Stimulated activated CD8-positive, alpha-beta memory T cell treated with anti-CD3 and anti-CD28 coated beads, Interleukin-15, amount 100 ng/mL, for 48 hours (primary cell): ENCODE measurements around the gene EIF2A.
"Not testable (repeated sequence)": the region's sequence is repeated elsewhere in the genome, so short reads cannot be mapped to it uniquely, and the experiment has no call there.

Experiments used
- DNase-seq, 2 donors: peaks; one replicate each; pipeline ENCODE4 v3.0.0-alpha.2; 2020; ENCODE audit warnings: low read depth in 2 of 2

Gene EIF2A

DNA sequence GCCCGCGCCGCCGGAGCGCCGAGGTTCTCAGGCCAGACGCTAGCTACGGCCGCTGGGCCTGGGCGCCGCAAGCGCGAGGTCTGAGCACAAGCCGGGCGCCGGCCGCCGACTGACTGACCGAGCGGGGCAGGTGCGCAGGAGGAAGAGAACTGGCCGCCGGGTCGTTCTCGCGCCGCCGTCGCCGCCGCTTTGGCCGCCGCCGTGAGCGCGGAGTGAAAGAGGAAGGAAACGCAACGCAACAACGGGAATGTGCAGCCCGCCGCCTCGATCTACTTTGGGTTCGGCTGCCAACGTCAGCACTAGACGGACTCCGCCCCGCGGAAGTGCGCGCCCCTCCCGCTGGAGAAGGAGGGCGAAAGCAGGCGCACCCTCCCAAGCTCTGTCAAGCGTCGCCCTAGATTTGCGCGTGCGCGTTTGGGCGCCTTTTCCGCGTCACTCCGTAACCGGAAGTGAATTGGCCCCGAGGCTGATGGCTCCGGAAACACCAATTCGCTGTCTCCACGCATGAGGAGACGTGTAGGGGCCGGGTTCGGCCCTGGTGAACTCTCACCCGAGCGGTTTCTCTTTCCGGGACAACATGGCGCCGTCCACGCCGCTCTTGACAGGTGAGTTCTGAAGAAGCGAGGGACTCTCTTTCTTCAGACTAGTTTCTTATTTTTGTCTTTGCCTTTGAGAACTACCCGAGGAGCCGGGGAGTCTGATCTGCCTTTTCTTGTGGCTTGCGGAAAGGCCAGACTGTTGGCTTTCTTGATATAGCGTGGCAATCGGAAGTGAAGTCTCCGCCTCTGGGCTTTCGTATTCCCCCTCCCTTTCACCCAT lies at the start of gene EIF2A, which contains the start of gene SERP1:
TSS of gene EIF2A (plus strand) at position 562 of the 819 bp plus-strand sequence. CDS start at position 578, 16 bp downstream.
TSS of gene SERP1 (minus strand) at position 271 of the 819 bp plus-strand sequence. CDS start 361 bp downstream, outside the sequence.
- DNase-seq, result peak; percentile 97 to 99

DNA sequence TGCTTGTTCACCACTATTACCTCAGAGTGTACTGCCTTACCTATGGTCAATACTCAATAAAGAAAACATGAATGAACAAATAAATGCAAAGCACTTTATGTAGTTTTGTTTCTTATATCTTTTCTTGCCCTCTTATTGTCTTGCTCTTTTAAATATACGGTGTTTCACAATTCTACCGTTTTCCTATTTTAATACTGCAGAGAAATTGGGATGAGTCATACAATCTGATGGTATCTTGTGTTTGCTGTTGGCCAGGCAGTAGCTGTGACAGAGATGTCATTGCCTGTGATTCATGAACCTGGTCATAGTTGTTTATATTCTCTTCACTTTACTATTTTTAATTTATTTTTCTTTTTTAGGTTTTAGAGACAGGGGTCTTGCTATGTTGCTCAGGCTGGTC lies 48.6 kb upstream of the EIF2A start:
- DNase-seq, result no peak

DNA sequence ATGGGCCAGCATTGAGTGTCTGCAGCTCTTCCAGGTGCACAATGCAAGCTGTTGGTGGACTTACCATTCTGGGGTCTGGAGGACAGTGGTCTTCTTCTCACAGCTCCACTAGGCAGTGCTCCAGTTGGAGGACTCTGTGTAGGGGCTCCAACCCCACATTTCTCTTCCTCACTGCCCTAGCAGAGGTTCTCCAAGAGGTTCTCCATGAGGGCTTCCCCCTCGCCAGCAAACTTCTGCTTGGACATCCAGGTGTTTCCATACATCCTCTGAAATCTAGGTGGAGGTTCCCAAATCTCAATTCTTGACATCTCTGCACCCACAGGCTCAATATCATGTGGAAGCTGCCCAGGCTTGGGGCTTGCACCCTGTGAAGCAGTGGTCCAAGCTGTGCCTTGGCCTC lies 45.6 kb upstream of the EIF2A start:
- DNase-seq, result not testable (repeated sequence)

DNA sequence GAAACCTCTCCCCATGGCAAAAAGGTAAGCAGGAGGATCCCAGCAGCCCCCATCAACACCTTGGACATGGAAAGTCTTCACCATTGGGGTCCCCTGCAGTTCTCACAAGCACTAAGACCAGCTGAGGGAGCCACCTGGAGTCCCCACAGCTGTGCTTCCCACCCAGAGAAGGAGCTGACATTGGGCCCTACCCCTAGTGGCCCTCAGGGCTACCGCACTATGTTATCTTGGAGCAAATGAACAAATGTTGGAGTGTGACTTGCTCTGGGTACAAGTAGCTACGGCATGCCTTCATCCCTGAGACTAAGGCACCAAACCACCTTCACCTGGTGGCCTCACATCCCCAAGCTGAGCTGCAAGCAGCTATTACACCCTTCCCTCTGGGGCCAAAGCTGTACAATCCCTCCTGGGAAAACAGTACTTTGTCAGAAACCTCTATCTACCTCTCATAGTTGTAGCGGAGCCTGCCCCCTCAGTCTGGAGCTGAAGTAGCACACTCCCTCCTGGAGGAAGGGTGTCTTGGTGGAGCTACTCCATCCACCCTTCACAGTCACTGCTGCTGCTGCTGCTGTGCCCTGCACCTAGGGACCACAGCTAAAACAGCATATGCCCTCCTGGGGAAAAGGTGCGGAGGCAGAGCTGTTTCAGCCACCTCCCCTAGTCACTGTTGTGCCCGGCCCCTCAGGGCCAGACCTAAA lies 43.0 kb upstream of the EIF2A start:
- DNase-seq, result no peak

DNA sequence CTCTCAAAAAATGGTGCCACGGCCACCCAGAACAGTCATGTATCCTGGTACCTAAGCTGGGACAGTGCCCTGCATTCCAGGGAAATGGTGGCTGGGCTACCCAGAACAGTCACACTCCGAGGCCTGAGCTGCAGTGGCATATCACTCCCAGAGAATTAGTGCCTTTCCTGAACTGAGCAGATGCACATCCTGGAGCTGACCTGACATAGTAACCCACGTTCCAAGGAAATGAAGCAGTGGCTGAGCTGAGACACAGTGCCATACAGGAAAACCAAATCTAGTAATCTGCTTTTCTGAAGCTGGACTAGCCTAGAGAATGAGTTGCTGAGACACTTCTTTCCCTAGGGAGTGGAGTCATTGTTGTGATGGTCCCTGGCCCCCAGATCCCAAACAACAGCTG lies 42.1 kb upstream of the EIF2A start:
- no peak for DNase-seq

DNA sequence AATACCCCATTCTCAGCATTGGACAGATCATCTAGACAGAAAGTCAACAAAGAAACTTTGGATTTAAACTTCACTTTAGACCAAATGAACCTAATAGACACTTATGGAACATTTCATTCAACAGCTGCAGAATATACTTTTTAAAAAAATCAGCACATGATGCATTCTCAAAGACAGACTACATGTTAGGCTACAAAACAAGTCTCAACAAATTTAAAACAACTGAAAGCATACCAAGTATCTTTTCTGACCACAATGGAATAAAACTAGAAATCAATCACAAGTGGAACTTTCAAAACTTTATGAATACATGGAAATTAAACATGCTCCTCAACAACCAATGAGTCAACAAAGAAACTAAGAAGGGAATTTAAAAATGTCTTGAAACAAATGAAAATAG lies 38.2 kb upstream of the EIF2A start:
- no peak for DNase-seq

DNA sequence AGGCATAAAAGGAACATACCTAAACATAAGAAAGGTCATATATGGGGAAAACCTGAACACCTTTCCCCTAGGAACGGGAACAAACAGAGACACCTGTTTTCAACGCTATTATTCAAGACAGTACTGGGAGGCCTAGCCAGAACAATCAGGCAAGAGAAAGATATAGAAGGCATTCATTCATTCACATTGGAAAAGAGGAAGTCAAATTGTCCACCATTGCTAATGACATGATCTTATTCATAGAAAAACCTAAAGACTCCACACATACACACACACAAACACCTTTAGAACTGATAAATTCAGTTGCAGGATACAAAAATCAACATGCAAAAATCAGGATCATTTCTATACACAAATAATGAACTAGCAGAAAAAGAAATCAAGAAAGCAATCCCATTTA lies 36.8 kb upstream of the EIF2A start:
- no peak for DNase-seq

DNA sequence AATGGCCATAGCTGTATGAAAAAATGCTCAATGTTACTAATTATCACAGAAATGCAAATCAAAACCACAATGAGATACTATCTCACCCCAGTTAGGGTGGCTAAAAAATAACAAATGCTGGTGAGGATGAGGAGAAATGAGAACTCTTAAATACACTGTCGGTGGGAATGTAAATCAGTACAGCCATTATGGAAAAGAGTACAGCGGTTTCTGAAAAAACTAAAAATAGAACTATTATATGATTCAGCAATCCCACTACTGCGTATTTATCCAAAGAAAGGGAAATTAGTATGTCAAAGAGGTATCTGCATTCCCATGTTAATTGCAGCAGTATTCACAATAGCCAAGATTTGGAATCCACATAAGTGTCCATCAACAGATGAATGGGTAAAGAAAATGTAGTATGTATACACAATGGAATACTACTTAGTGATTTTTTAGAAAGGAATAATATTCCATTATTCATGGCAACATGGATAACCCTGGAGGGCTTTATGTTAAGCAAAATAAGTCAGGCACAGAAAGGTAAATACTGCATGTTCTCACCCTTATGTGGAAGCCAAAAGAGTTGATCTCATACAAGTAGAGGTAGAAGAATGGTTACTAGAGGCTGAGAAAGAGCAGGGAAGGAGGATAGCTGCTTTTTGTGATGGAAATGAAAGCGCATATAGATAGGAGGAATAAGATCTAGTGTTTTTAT lies 35.3 kb upstream of the EIF2A start:
- no peak for DNase-seq

DNA sequence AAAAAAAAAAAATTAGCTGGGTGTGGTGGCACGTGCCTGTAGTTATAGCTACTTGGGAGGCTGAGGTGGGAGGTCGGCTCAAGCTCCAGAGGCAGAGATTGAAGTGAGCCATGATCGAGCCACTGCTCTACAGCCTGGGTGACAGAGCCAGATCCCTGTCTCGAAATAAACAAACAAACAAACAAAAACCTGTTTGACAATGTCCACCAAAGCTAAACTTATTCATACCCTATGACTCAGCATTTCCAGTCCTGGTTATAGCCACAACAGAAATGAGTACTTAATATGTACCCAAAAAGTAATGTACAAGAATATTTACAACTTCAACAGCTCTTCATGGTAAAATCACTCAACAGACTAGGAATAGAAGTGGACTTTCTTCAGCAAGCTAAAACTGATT lies 31.4 kb upstream of the EIF2A start:
- no peak for DNase-seq

DNA sequence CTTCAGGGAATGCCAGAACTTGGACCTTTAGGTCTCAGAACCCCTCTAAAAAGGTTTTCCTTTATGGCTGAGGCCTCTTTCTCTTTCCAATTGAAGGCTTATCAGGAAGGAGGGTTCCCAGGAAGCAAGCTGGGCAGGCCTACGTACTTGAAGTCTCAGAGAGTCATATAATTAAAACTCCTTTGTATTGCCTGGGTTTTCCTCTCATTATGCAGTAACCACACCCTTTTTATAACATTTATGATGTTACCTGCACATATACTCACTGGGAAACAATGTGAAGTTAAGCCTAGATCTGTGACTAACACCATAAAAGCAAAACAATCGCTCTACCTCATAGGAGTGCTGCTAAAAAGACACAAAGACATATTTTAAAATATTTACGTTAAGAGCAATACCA lies 27.6 kb upstream of the EIF2A start:
- DNase-seq, result no peak

DNA sequence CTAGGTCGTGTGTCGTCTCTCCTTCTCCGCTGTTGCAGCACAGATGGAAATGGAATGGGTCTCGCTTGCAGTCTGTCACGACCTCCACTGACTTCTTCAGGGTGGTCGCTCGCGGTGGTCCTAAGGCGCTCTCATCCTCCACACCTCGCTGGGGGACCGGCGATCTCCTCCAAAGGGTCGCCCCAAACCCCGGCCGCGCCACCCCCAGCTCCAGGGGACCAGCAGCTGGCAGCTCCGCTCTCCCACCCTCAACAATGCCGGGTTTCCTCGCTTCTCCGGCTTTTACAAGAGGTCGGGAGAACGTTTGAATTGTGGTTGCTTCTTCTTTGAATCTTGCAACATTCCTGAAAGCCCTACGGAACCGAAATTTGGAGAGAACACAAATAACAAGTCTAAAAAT lies 26.2 kb upstream of the EIF2A start:
- DNase-seq, result no peak

DNA sequence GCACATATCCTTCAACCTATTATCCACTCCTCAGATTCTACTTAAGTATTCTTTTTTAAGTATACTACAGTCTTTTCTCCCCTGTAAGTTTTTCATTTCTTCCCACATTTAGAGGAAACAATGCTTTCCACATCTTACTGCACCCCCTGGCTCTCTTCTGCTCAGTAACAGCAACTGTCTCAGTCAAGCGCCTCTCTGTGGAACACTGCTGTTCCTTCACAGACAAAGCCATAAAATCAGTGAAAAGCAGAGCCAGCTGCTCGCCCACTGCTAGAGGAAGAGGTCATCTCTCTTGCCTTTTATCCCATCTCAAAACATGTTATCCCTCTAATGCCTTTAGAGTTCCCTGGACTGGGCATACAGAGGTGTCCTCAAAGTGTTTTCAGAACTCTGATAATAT lies 25.1 kb upstream of the EIF2A start:
- no peak for DNase-seq

DNA sequence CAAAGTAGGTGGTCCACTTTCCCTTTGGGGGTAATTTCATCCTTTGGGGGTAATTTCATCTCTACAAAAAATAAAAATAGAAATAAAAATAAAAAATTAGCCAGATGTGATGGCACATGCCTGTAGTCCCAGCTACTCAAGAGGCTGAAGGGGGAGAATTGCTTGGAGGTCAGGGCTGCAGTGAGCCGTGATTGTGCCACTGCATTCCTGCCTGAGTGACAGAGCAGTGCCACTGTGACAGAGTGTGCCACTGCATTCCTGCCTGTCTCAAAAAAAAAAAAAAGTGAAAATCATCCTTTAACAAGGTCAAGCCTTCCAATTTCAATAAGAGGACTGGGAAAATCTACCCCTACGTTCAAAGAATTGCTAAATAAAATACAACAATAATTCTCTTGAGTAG lies 23.0 kb upstream of the EIF2A start:
- no peak for DNase-seq

DNA sequence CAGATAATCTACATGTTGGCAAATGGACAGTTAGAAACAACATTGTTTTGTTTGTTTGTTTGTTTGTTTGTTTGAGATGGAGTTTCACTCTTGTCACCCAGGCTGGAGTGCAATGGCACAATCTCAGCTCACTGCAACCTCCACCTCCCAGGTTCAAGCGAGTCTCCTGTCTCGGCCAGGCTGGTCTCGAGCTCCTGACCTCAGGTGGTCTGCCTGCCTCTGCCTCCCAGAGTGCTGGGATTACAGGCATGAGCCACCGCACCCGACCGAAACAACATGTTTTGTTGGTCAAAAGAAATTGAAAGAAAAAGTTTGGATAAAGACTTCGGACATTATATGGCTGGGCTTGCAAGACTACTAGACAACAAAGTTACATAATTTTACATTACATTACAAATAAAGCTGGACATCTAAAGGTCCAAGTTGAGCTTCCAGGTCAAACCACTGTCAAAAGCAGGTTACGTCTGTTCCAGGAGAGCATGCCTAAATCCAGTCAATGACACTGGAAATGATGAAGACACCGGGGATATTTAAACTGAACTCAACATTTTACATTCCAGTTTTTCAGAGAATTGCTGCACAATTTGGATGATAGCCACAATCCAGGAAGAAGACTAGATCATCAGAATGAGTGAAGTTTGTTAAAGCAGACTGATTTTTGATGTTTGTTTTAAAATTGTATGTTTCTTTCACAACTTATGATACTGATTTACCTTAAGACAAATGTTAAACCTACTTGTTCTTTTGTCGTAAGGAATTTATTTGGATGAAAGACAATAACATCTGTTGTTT lies 18.9 kb upstream of the EIF2A start:
- DNase-seq, result no peak

DNA sequence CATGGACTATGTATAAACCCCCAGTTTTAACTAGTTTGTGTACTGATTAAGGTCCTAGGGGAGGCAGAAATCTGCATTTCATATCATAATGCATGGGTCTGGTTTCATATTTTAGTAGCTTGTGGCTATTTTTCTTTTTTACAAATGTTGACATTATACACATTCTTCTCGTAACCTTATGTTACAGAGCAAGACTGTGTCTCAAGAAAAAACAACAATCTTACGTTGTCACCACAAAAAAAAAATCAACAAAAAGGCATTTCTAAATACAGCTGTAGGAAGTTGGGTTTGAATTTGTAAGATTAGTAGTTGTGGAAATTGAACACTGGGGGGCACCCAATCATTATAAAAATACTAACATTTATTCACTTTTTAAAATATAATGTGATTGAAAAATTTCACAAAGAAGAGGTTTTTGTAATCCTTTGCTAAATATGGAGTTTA lies 18.2 kb upstream of the EIF2A start:
- no peak for DNase-seq

DNA sequence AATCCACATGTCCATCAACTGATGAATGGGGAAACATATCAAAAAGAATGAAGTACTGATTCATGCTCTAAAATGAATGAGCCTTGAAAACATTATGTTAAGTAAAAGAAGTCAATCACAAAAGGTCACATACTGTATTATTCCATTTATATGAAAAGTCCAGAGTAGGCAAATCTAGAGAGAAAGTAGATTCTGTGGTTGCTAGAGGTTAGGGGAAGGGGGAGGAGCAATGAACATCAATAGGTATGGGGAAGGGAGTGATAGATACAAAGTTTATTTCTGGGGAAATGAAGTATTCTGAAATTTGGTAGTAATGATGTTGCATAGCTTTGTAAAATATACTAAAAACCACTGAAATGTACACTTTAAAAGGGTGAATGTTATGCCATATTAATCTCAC lies 14.8 kb upstream of the EIF2A start:
- no peak for DNase-seq

DNA sequence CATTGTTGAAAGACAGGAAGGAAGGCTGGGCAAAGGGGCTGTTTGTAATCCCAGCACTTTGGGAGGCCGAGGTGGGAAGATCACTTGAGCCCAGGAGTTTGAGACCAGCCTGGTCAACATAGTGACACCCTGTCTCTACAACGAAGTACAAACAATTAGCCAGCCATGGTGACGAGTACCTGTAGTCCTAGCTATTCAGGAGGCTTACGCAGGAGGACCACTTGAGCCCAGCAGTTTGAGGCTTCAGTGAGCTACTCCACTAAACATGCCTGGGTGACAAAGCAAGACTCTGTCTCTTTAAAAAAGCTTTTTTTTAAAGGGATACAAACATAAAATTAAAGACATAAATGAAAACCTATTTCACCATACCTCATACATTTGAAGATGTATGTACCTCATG lies 11.4 kb upstream of the EIF2A start:
- no peak for DNase-seq

DNA sequence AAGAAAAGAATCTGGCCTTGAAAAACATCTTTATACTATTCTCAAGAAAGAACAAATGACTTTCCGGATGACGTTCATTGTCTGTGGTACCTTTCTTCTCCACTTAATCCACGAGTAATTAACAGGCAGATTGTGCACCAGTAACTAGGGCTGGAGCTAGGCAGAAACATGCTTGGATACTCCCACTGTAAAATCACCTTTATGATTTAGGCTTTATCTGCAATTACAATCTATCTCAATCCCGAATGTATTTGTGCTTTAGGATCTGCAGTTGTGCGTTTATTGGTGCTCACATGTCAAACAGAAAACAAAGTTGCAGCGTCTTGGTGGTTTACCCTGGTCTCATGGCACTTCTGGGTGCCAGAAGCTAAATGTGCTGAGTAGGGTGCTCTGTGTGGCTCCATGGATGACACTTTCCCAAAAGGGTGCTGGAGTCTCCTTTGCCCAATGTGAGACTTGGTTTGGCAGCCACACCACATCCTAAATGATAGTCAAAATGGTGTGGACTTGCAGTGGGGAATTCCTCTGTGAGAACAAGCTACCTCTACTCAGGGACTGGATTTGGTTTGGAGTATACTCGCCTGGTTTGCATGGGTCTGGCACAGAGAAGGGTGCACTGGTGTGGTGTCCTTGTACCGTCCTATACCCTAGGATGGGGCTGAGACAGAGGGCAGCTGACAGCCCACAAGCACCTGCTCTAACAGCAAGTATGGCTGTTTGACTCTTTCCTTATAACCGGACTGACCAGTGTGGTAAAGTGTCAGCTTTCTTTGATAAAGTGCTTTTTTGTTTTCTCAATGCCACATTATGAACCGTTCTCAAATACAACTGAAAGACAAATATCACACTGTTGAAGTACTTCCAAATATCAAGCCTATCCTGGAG lies 8.0 kb upstream of the EIF2A start:
- no peak for DNase-seq

DNA sequence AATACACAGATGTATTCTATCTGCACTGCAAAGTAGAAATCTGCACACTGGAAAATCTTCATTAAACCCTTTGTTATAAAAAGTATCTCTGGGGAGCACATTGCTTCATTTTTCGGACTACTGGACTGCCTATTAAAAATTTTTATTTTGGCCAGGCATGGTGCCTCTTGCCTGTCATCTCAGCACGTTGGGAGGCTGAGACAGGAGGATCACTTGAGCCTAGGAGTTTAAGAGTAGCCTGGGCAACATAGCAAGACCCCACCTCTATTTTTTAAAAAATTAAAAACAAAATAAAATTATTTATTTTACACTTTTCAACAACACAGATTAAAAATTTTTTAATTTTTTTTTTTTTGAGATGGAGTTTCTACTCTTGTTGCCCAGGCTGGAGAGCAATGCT lies 6.3 kb upstream of the EIF2A start:
- no peak for DNase-seq

DNA sequence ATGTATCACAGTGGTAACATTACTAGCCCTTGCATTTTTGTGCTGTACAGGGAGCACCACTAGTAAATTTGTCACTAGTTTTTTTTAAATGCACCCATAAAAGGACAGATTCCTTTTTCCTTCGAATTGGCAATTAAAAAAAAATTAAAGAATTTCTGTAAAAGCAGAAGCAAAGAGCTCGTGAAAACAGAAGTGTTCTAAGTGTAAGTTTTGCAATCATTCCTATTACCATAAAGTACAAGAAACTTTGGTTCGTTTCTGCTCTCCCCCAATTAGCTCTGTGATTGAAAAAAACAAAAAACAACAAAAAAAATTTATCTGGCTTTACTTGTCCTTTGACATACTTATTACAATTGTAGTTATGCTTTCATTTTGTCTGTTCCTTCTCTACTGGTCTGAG lies 5.6 kb upstream of the EIF2A start:
- no peak for DNase-seq

DNA sequence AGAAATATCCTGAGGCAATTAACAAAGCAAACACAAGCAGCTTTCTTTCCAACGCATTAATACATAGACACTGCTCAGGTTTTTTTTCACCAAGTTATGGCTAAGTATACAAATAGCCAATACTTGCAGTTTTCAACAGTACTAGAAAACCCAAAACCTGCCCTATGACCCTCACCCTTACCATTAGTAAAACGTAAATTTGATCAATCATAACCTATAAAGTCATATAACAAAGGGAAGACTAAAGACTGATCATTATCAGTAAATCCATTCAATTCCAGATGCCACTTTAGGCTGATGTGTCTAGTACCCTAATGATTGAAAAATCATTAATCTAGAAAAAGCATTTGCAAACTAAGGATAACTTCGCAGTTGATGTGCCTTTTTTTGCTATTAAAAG lies 3.5 kb upstream of the EIF2A start:
- no peak for DNase-seq
